AG09309 (cell line): ENCODE measurements around the gene TNRC6B.

ENCODE experiments used
- DNase-seq: peaks from one replicate; pipeline ENCODE4 v3.0.0-alpha.2; 2010; ENCODE audit warnings: low read depth
- H3K4me3 ChIP-seq: 2 replicates; pipeline ENCODE4 v1.5.1; 2011; ENCODE audit warnings: mild to moderate bottlenecking, low read depth, low read length, moderate library complexity; ENCODE audit not compliant: control insufficient read depth
- CTCF ChIP-seq: IDR thresholded peaks from 2 replicates; pipeline ENCODE4 v1.5.1; 2011; ENCODE audit warnings: mild to moderate bottlenecking, low read depth, low read length, inconsistent platforms; ENCODE audit not compliant: insufficient read depth, control insufficient read depth; ENCODE audit errors: missing control alignments

TNRC6B gene

GRCh38 chr22:40211476-40212054 lies 33.8 kb downstream of the TNRC6B start:
- DNase-seq = no peak
- TF ChIP-seq CTCF = no peak
- no peak overlapping the region for H3K4me3 ChIP-seq

- TF ChIP-seq CTCF = no peak
- no peak overlapping the region for H3K4me3 ChIP-seq
- no peak for DNase-seq
Observed at GRCh38 chr22:40212121-40212520, 34.4 kb downstream of the TNRC6B start.

- no peak for TF ChIP-seq CTCF
- no peak for DNase-seq
- H3K4me3 ChIP-seq = no peak overlapping the region
Observed at GRCh38 chr22:40213478-40213877, 35.8 kb downstream of the TNRC6B start.

GRCh38 chr22:40215266-40215665 lies 37.5 kb downstream of the TNRC6B start:
- no peak for DNase-seq
- H3K4me3 ChIP-seq = no peak overlapping the region

GRCh38 chr22:40216041-40216756 lies 38.5 kb downstream of the TNRC6B start:
- no peak overlapping the region for H3K4me3 ChIP-seq
- no peak for DNase-seq
- TF ChIP-seq CTCF = no peak

More at GRCh38 chr22:40215266-40215665, 37.5 kb downstream of the TNRC6B start:
- no peak for TF ChIP-seq CTCF

GRCh38 chr22:40218152-40218551 lies 40.4 kb downstream of the TNRC6B start:
- H3K4me3 ChIP-seq = no peak overlapping the region
- no peak for TF ChIP-seq CTCF
- DNase-seq = no peak

GRCh38 chr22:40218723-40219294 lies 41.1 kb downstream of the TNRC6B start:
- DNase-seq = no peak
- no peak for TF ChIP-seq CTCF
- H3K4me3 ChIP-seq = no peak overlapping the region
